Choroid plexus epithelial cell (primary cell): ENCODE data around the gene GRIK1.

Source experiments
- DNase-seq: peaks from one replicate; pipeline ENCODE4 v3.0.0-alpha.2; 2010; ENCODE audit warnings: low read depth
- H3K4me3 ChIP-seq: 2 replicates; pipeline ENCODE4 v1.5.1; 2011; ENCODE audit warnings: low read depth, mild to moderate bottlenecking, control low read depth, low read length, moderate library complexity
- CTCF ChIP-seq: conservative IDR thresholded peaks from 2 replicates; pipeline ENCODE4 v1.5.1; 2011; ENCODE audit warnings: low read depth, mild to moderate bottlenecking, control low read depth, inconsistent platforms, low read length, moderate library complexity

Gene GRIK1

GRCh38 chr21:29797155-29797554, 142.6 kb downstream of the GRIK1 start:
- no peak for DNase-seq
- no peak overlapping the region for H3K4me3 ChIP-seq
- no peak for TF ChIP-seq CTCF

- H3K4me3 ChIP-seq, result no peak overlapping the region
- TF ChIP-seq CTCF, result no peak
- no peak for DNase-seq
Measured at GRCh38 chr21:29793712-29794111, 146.1 kb downstream of the GRIK1 start.

GRCh38 chr21:29789393-29789792, 150.4 kb downstream of the GRIK1 start:
- no peak overlapping the region for H3K4me3 ChIP-seq
- DNase-seq, result no peak

GRCh38 chr21:29788752-29789151, 151.0 kb downstream of the GRIK1 start:
- H3K4me3 ChIP-seq, result no peak overlapping the region
- no peak for TF ChIP-seq CTCF
- no peak for DNase-seq

More at GRCh38 chr21:29789393-29789792, 150.4 kb downstream of the GRIK1 start:
- TF ChIP-seq CTCF, result no peak

- DNase-seq, result peak; percentile 4
- TF ChIP-seq CTCF, result no peak
- no peak overlapping the region for H3K4me3 ChIP-seq
Measured at GRCh38 chr21:29787361-29787909, 152.4 kb downstream of the GRIK1 start.

GRCh38 chr21:29786496-29787360, 153.1 kb downstream of the GRIK1 start:
- no peak for DNase-seq
- no peak overlapping the region for H3K4me3 ChIP-seq
- TF ChIP-seq CTCF, result no peak
